Activated CD4-positive, CD25-positive, alpha-beta regulatory T cell treated with anti-CD3 and anti-CD28 coated beads, Interleukin-2, amount 50 U/mL, for 16 hours (primary cell): ENCODE results near the gene RIMBP3C.
"Not testable (repeated sequence)": the region's sequence is repeated elsewhere in the genome, so short reads cannot be mapped to it uniquely, and the experiment has no call there.

Experiments
- DNase-seq: peaks from one replicate; pipeline ENCODE4 v3.0.0-alpha.2; 2020; ENCODE audit warnings: low read depth, low spot score

Gene RIMBP3C

GRCh38 chr22:21573293-21573734, 22.1 kb upstream of the RIMBP3C start:
- no peak for DNase-seq

- DNase-seq: no peak
Observed at GRCh38 chr22:21571679-21572078, 20.4 kb upstream of the RIMBP3C start.

- DNase-seq: no peak
Observed at GRCh38 chr22:21570398-21570797, 19.1 kb upstream of the RIMBP3C start.

- DNase-seq: no peak
Observed at GRCh38 chr22:21569459-21570170, 18.4 kb upstream of the RIMBP3C start.

- DNase-seq: not testable (repeated sequence)
Observed at GRCh38 chr22:21569076-21569427, 17.8 kb upstream of the RIMBP3C start.

GRCh38 chr22:21568347-21569075, 17.2 kb upstream of the RIMBP3C start:
- DNase-seq: no peak

- DNase-seq: peak; percentile 71
Observed at GRCh38 chr22:21567456-21568346, 16.4 kb upstream of the RIMBP3C start, which contains the start of gene UBE2L3. TSS of gene UBE2L3 (plus strand) at chr22:21567714. CDS start at chr22:21567745, 31 bp downstream.

GRCh38 chr22:21564411-21564810, 13.2 kb upstream of the RIMBP3C start:
- no peak for DNase-seq

GRCh38 chr22:21563912-21564311, 12.7 kb upstream of the RIMBP3C start:
- no peak for DNase-seq

- not testable (repeated sequence) for DNase-seq
Observed at GRCh38 chr22:21560657-21561056, 9.4 kb upstream of the RIMBP3C start.

GRCh38 chr22:21559345-21560125, 8.3 kb upstream of the RIMBP3C start:
- DNase-seq: not testable (repeated sequence)

- DNase-seq: not testable (repeated sequence)
Observed at GRCh38 chr22:21550678-21551047, 598 bp downstream of the RIMBP3C start.

GRCh38 chr22:21550008-21550677, 1.1 kb downstream of the RIMBP3C start:
- DNase-seq: not testable (repeated sequence)

- not testable (repeated sequence) for DNase-seq
Observed at GRCh38 chr22:21549558-21549957, 1.7 kb downstream of the RIMBP3C start.

- not testable (repeated sequence) for DNase-seq
Observed at GRCh38 chr22:21544432-21545322, 6.6 kb downstream of the RIMBP3C start.

GRCh38 chr22:21539862-21540261, 11.4 kb downstream of the RIMBP3C start:
- DNase-seq: not testable (repeated sequence)

GRCh38 chr22:21532863-21533648, 18.2 kb downstream of the RIMBP3C start:
- not testable (repeated sequence) for DNase-seq

- DNase-seq: not testable (repeated sequence)
Observed at GRCh38 chr22:21531525-21531924, 19.7 kb downstream of the RIMBP3C start.
